ENCODE measurements around the gene GYS1.
"Not testable (repeated sequence)": the region's sequence is repeated elsewhere in the genome, so short reads cannot be mapped to it uniquely, and the experiment has no call there.

The GYS1 gene

GRCh38 chr19:48933382-48933932 is 59.7 kb downstream of the GYS1 start, which contains the start of gene DHDH:
Gene DHDH (plus strand): TSS chr19:48933699. CDS start chr19:48933722, 23 bp downstream.
- no peak for DNase-seq

- DNase-seq, result no peak
Measured at GRCh38 chr19:48928164-48929025, 64.7 kb downstream of the GYS1 start.

GRCh38 chr19:48927692-48928091 is 65.4 kb downstream of the GYS1 start:
- not testable (repeated sequence) for DNase-seq

- DNase-seq, result no peak
Measured at GRCh38 chr19:48926909-48927308, 66.2 kb downstream of the GYS1 start.

GRCh38 chr19:48925890-48926289 is 67.2 kb downstream of the GYS1 start:
- DNase-seq, result not testable (repeated sequence)

- no peak for DNase-seq
Measured at GRCh38 chr19:48925240-48925843, 67.8 kb downstream of the GYS1 start.

GRCh38 chr19:48922548-48923490 is 70.3 kb downstream of the GYS1 start:
- no peak for DNase-seq

- no peak for DNase-seq
Measured at GRCh38 chr19:48921721-48922500, 71.2 kb downstream of the GYS1 start.

- no peak for DNase-seq
Measured at GRCh38 chr19:48920949-48921348, 72.2 kb downstream of the GYS1 start.

GRCh38 chr19:48919271-48919670 is 73.8 kb downstream of the GYS1 start:
- DNase-seq, result not testable (repeated sequence)

- DNase-seq, result no peak
Measured at GRCh38 chr19:48918801-48919247, 74.3 kb downstream of the GYS1 start.

All from cortex of kidney (tissue), 1 donor.